Hematopoietic multipotent progenitor cell treated with erythropoietin and hydrocortisone succinate and interleukin-3 and kit ligand, for 4 days (in vitro differentiated cells): ENCODE results near the gene PTPRT.

Source experiments
- DNase-seq: peaks from one replicate; pipeline ENCODE4 v3.0.0-alpha.2; 2015

The PTPRT gene

GRCh38 chr20:42161228-42161829 is 1028.4 kb downstream of the PTPRT start:
- no peak for DNase-seq

- no peak for DNase-seq
These were observed 1029.9 kb downstream of the PTPRT start for GRCh38 chr20:42159808-42160207.

DNA sequence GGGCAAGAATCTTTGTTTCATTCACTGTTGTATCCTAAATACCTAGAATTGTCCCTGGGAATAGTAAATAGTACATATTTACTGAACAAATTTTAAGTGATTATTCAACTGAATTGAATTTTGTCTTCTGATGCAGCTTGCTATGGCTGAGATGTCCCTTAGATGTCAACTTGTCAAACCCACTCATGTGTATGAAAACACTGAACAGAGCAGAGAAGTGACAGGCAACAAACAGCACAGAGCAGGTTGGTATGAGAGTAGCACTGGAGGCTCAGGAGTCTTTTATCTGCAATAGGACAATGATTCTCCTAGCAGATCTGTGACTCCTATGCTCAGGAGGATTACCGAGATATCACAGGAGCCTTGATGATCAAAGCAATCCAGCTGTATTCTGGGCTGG is 1031.4 kb downstream of the PTPRT start:
- DNase-seq: no peak

- no peak for DNase-seq
These were observed 1034.1 kb downstream of the PTPRT start for GRCh38 chr20:42155586-42155985.

DNA sequence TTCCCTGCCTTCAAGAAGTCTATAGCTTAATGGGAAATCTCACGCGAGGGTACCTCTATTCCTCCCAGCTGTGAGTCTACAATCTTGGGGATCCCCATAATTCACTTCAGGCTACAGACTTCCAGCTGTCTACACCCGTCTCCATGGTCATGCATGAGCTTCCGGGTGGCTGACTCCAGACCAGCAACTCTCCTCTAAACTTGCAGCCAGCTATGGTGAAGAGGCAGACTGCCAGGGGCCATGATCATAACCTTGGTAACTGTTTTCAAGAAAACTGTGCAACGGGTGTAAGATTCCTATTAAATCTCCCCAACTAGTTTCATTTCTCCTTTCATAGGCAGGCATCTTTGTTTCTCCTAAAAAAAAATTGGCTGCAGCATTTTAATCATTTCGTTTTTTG is 1037.1 kb downstream of the PTPRT start:
- DNase-seq: no peak

GRCh38 chr20:42150230-42150629 is 1039.5 kb downstream of the PTPRT start:
- DNase-seq: no peak

DNA sequence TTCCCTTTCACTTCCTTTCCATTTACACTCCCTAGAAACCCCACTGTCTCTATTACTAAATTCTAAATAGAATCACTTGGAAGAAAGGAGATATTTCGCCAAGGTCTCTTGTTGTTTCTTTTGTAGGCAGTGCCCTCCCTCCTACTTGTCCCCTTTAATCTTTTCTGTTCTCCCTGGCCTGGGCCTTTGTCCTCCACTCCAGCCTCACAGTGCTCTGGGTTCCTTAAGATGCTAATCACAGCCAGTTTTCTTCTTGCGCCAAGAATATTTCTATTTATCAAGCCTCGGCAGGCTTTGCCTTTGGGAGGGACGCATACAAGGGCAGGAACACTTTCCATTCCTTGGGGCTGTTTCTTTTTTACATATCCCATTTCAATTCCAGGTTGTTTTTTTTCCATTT is 1051.0 kb downstream of the PTPRT start:
- DNase-seq: no peak

DNA sequence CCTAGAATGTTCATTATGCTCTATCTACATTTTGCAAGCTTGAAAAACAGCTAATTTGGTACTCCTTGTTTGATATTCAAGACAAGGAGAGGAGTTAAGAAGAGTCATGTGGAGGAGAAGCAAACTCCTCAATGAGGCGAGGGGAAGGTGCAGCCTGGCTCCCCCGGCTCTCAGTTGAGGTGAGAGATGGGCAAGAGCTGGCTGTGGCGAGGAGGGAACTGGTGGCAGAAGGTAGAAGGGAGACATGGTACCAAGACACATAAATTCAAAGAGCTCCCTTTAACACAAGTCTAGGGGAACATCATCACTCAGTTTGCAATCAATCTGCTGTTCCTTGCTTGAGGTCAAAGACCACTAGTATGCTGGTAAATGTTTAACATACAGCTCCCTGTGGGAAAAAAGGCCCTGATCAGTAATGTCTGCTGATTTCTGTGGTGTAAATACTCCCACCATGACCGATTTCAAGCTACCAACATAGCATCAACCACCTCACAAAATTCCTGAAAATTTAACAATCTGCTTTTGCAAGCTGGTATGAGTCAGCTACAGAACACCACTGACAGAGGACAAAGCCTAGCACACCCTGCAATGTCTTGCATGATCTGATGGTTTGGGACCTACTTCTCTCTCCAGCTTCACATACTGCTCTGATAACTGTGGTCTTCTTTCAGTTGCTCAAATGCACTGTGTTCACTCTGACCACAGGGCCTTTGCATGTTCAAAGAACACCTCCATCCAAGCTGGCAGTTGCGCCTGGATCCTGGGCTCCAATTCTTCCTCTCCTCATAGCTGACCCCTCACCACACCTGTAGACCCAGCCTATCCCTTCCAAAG is 1055.2 kb downstream of the PTPRT start:
- DNase-seq: no peak

DNA sequence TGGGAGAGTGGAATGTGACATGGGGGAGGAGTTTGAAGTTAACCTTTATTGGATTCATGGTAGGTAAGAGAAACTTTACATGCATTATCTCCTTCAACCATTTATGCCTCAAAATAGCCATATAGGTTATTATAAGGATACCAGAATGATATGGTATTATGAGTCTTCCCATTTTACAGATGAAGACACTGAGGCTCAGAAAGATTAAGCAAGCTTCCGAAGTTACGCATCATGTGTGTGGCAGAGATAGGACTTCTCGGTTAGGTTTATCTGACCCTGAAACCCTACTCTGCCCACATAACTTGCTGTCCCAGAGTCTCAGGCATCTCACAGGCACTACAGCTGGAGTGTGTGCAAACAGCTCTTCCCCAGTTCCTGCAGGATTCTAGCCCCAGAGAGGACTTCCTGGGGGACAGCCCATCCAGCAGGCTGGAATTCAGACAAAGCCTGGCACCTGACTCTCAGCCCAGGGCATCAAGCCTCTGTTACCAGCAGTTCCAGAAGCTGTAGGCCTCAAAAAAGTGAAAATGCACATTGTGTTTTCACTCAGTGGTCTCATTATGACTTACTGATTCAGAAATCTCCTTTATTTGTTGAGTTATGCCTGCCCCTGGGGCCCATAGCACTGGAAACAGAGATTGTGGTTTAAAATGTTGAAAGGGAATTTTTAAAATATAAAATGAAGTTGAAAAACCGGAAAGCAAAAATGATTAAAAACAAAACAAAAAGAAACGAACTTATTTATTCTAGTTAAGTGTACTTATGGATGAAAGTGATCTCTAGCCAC is 1058.7 kb downstream of the PTPRT start:
- no peak for DNase-seq

DNA sequence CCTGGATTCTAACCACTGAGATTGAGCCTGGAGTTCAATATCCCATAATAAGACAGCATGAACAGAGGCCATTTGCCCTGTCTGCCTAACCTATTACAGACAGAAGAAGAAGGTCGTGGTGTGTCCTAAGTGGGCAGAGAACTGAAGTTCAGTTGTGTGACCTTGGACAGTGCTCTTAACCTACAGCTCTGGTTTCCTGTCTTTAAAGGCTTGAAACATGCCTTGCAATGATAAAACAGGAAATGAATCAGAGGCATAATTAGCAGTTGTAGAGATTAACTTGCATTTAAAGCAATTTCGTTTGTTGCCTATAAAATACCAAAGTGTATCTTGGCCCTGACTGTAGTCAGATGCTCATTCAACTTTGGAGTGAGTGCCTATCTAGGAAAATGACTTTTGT is 1064.3 kb downstream of the PTPRT start:
- no peak for DNase-seq

DNA sequence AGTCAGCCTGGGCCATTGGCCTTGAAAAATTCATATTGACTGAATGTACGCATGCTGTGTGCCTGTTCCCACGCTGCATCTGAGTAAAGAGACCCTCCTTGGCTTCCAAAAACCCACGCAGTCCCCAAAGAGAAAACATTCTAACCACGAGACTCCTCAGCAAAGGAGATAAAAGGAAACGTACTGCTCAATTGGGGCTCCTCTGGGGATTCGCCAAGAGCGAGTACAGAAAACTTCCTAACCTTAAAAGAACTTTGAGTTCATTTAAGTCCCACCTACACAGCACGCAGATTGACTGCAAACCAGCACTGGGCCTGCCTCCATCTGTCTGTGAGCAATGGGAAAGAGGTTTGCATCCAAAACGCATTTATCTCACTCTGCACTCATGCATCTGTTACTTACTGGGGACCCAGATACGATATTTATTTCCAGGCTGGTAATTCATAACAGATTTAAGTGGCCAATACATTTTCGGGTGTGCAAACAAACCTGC is 1065.7 kb downstream of the PTPRT start:
- no peak for DNase-seq

DNA sequence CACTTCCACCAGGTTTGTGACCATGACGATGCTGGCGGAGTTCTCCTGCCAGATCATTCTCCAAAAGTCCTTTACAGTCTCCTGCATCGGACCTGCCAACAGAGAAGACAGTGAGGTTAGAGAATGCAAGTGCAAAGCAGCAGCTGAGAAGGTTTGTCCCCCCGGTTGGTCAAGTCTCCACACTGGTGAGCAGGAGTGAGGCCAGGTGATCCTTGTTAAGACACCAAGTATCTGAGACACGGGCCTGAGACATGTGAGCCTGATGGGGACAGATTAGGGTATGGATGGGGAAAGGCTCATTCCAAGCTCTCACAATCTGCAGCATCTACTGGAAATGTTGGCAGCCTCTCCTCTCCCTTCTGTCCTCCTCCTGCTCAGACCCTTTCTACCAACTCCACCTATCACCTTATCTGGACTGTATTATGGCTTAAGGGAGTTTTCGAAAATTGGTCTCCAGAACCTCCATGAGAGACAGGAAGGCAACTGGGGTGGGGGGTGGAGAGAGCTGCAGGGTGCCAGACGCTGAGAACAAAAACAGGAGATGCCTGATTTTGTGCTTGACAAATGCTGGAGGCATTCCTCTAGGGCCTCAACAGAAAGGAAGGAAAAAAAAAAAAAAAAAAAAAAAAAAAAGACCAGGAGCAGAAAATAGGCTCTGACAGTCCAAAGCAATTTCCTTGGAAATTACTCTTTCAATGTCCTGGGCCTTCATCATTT is 1071.1 kb downstream of the PTPRT start:
- no peak for DNase-seq

- DNase-seq: no peak
These were observed 1071.7 kb downstream of the PTPRT start for GRCh38 chr20:42118001-42118400.

- DNase-seq: no peak
These were observed 1076.5 kb downstream of the PTPRT start for GRCh38 chr20:42113236-42113635.

DNA sequence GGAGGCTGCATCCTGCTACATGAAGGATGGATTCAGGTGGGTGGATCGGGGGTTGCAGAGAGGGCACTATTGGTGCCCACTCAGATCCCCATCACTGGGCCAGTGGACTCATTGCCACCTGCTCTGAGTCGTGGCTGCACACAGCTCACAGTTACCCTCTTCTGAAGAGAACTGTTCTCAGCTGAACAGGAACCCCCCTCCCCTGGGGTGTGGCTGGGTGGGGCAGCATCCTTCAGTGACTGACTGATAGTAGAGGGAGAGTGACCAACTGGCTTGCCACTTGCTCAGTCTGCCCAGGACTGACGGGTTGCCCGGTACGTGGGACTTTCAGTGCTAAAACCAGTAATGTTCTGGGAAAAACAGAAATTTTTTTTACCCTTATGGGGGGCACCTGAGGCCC is 1077.5 kb downstream of the PTPRT start:
- DNase-seq: no peak

DNA sequence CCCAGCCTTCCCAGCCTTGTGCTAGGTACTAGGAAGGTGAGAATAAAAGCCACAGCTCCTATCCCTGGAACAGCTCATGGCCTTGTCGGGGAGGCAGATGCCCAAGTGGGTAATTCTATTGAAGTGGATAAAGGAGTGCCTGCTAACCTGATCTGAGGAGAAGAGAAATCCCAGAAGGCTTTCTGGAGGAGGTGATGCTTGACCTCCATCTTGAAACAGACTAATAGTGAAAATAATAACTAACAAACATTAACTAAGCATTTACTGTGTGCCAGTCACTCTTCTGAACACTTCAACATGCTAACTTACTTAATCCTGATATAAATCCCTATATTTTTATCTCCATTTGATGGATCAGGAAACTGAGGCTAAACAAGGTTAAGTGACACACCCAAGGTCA is 1078.4 kb downstream of the PTPRT start:
- no peak for DNase-seq

DNA sequence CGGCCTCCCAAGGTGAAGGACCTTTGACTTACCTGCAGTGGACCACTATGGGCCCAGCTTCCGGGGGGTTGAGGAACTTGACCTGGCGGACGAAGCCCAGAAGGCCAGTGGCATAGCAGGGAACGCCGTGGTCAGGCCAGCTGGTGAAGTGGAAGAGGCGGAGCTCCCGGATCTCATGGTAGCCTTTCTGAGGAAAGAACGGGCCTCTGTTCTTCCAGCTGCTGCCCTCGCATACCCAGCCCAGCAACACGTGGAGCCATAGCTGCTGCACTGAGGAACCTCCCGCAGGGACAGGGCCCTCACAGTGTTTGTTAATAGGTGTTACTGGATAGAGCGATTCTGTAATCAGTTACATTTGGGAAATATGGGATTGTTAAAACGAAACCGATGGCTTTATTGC is 1079.4 kb downstream of the PTPRT start:
- DNase-seq: no peak

- DNase-seq: no peak
These were observed 1087.7 kb downstream of the PTPRT start for GRCh38 chr20:42102000-42102399.

DNA sequence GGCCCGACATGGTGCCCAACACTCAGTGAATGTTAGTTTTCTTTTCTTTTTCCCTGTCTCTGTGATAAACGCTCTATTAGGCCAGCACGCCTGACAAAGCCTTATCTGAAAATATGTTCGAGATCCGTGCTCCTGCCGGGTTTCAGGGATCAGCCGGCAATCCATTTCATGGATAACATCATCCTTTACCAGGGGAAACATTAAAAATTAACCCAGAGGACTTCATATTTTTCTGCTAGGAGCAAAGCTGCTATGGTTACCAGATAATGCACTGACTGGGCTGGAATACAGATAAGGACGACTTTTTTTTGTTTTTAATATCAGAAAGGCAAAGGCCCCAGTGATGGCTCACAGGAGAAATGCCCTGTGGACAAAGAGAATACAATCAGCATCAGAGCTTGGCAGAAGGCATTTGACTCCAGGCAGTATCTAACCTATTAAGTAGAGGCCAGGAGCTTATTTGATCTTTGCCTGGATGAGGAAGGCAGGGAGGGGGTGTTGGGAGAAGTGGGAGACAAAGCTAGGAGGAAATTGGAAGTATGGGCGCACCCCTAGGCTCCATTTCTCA is 1089.5 kb downstream of the PTPRT start:
- DNase-seq: no peak

GRCh38 chr20:42099101-42099500 is 1090.6 kb downstream of the PTPRT start:
- DNase-seq: no peak

DNA sequence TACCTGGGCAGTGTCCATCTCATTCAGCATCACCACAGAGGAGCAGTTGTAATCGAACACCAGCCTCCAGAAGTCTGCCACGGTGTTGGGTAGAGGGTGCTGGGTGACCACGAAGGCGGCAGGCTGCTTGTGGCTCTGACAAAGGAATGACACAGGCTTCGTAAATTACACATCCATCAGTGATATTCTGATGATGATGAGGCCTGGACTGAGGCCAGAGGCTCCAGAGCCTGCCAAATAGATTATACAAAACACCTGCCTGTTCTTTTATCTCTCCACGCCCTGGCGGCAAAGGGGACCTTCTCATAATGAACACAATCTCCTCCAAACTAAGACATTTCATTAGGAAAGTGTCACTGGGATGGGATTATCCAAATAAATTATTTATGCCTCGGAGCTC is 1091.3 kb downstream of the PTPRT start:
- DNase-seq: no peak

DNA sequence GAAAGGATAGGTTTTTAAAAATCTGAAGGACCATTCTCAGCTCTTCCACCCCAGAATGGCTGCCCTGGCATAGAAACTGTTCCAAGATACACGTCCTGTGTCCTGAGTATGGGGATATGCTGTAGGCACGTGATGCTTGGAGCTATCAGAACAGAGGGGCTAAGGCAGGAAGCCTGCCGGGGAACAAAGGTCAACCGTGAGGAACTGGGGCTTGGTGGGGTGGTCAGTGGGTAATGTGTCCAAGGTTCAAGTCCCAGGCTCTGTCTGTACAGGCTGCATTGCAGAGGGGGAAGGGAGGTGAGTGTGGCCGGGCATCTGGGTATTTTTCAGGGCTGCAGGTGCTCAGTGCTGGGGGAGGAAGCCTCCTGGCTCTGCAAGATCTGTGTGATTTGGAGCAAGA is 1092.0 kb downstream of the PTPRT start:
- no peak for DNase-seq

DNA sequence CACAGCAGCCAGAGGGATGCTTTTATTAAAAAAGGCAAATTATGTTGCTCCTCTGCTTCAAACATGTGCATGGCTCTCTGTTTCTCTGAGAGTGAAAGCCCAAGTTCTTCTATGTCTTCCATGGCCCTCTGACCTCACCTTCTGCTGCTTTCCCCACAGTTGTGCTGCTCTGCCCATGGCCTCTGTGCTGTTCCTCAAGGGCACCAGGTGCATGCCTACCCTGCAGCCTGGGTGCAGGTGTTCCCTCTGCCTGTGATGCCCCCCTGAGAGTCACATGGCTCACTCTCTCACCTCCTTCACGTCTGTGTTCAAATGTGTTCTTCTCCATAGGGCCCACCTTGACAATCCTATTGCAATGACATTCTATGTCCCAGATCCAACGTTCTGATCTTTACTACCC is 1094.5 kb downstream of the PTPRT start:
- no peak for DNase-seq
